ENCODE measurements around the gene PRKD2.
"Not testable (repeated sequence)": the region's sequence is repeated elsewhere in the genome, so short reads cannot be mapped to it uniquely, and the experiment has no call there.

PRKD2 gene

GRCh38 chr19:46716672-46717033, 261 bp downstream of the PRKD2 start:
- Histone ChIP-seq H3K27ac (peak overlapping the region; percentile 92 to 97), H3K4me3 (peak overlapping the region; percentile 95)
- no peak for TF ChIP-seq CTCF (IDR thresholded peaks at IDR 0.05)
- peak; percentile 77 for DNase-seq (ENCODE audit: low spot score)

GRCh38 chr19:46715975-46716671, 791 bp downstream of the PRKD2 start:
- peak overlapping the region; percentile 92 to 97 for H3K27ac ChIP-seq
- TF ChIP-seq CTCF (IDR thresholded peaks at IDR 0.05), result no peak
- DNase-seq (ENCODE audit: low spot score), result peak; percentile 75
- H3K4me3 ChIP-seq, result peak overlapping the region; percentile 95

GRCh38 chr19:46715620-46715974, 1.3 kb downstream of the PRKD2 start:
- no peak for TF ChIP-seq CTCF (IDR thresholded peaks at IDR 0.05)
- Histone ChIP-seq H3K27ac (peak overlapping the region; percentile 92 to 97), H3K4me3 (peak overlapping the region; percentile 95)
- DNase-seq (ENCODE audit: low spot score), result peak; percentile 73

GRCh38 chr19:46714444-46715106, 2.3 kb downstream of the PRKD2 start:
- peak; percentile 80 for DNase-seq (ENCODE audit: low spot score)
- Histone ChIP-seq H3K27ac (peak overlapping the region; percentile 79 to 90), H3K4me3 (peak overlapping the region; percentile 95)
- no peak for TF ChIP-seq CTCF (IDR thresholded peaks at IDR 0.05)

- peak; percentile 91 for DNase-seq (ENCODE audit: low spot score)
- Histone ChIP-seq H3K27ac (peak overlapping the region; percentile 79 to 90), H3K4me3 (peak overlapping the region; percentile 95)
- no peak for TF ChIP-seq CTCF (IDR thresholded peaks at IDR 0.05)
Measured at GRCh38 chr19:46713781-46714443, 3.0 kb downstream of the PRKD2 start.

- not testable (repeated sequence) for H3K27ac ChIP-seq, H3K4me3 ChIP-seq
Measured at GRCh38 chr19:46712768-46713338, 4.1 kb downstream of the PRKD2 start.

GRCh38 chr19:46710687-46711086, 6.2 kb downstream of the PRKD2 start:
- no peak overlapping the region for H3K4me3 ChIP-seq
- no peak for TF ChIP-seq CTCF (IDR thresholded peaks at IDR 0.05)
- H3K27ac ChIP-seq, result no peak overlapping the region
- DNase-seq (ENCODE audit: low spot score), result no peak

More at GRCh38 chr19:46712768-46713338, 4.1 kb downstream of the PRKD2 start:
- not testable (repeated sequence) for DNase-seq (ENCODE audit: low spot score)
